Neural cell (in vitro differentiated cells): ENCODE measurements around the gene AGBL3.

Experiments used
- EZH2 ChIP-seq: fragments of 200-600, 300-800 bp; shearing (Covaris generic), sonication (generic); IDR thresholded peaks from 2 replicates; pipeline ENCODE4 v1.6.1; 2014; ENCODE audit warnings: antibody characterized with exemption, low read length, borderline replicate concordance, mild to moderate bottlenecking; ENCODE audit not compliant: insufficient read depth, poor library complexity, severe bottlenecking
- POLR2AphosphoS5 ChIP-seq: IDR thresholded peaks from 2 replicates; pipeline ENCODE4 v1.6.1; 2012
- SMC3 ChIP-seq: fragments of 450-650 bp; conservative IDR thresholded peaks from 2 replicates; pipeline ENCODE4 v1.6.1; 2014; ENCODE audit warnings: antibody characterized with exemption, mild to moderate bottlenecking, moderate library complexity; ENCODE audit not compliant: poor library complexity
- TAF1 ChIP-seq: IDR thresholded peaks from 2 replicates; pipeline ENCODE4 v1.6.1; 2012; ENCODE audit warnings: low read depth

DNA sequence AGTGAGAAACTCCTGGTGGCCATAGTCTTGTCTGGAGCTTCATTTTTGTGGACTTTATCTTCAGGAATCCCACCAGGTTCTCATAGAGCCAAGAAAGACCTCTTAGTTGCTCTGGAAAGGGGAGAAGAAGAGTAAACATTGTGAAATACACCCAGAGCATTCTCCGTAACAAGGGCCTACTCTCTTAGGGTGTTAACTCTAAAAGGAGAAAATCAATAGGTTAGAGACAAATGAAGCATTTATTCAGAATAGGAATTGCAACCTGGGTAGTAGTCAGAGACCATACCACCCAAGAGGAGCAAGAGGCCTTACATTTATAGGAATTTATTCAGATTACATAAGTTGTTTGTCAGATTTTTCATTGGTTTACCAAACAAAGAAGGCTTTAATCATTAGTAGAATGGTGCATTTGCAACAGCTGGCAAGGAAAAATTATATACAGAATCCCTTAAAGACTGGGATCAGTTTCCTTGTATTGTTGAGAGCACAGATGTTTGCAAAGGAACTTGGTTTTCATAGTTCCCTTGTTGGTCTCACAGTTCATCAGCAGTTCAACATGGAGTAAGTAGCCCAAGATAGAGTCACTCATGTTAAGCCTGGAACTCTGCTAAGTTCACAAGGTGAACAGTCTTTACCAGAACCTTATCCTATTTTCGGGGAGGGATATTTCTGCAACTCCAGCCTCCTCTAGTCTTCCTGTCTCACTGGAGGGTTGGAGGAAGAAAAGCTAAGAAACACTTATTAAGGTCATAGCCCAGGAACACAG is 108.3 kb downstream of the AGBL3 start:
- TF ChIP-seq TAF1 (no peak), EZH2 (no peak), SMC3 (no peak), POLR2AphosphoS5 (no peak)
